Central memory CD4-positive, alpha-beta T cell (primary cell): ENCODE measurements around the gene TRERF1.

ENCODE experiments used
- DNase-seq: peaks from one replicate; pipeline ENCODE4 v3.0.0; 2022

Gene TRERF1

GRCh38 chr6:42393339-42393738, 58.4 kb downstream of the TRERF1 start:
- DNase-seq = no peak

DNA sequence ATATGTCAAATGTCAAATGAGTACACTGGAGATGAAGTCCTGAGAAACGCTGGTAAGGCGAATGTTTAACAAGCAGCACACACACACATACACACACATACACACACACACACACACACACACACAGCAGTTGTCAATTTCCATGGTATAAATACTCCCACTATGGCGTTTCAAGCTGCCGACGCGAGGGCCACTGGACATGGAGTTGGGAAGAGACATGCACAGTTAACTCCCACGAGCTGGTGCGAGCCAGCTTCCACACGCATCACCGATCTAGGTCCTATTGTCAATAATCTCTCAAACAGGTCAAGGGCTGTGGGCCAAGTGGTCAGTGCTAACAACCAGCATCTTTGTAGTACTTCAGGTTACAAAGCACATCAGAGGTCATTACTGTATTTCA, 58.9 kb downstream of the TRERF1 start:
- DNase-seq = no peak

DNA sequence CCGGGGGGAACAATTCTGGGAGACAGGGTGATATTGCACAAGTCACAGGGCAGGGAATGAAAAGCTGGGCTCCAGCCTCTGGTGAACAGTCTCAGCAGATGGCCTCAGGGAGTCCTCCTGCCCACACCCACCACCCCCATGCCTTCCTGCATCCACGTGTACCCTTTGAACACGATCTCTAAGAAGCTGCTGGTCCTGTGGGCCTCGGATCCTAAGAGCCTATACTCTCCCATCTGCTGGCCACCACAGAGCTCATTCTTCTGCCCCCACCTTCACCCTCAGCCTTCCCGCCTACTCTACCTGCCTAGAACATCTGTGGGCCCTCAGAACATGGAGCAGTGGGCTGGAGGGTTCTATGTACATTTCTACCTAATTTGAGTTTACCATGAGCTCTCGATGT, 60.3 kb downstream of the TRERF1 start:
- DNase-seq = no peak

DNA sequence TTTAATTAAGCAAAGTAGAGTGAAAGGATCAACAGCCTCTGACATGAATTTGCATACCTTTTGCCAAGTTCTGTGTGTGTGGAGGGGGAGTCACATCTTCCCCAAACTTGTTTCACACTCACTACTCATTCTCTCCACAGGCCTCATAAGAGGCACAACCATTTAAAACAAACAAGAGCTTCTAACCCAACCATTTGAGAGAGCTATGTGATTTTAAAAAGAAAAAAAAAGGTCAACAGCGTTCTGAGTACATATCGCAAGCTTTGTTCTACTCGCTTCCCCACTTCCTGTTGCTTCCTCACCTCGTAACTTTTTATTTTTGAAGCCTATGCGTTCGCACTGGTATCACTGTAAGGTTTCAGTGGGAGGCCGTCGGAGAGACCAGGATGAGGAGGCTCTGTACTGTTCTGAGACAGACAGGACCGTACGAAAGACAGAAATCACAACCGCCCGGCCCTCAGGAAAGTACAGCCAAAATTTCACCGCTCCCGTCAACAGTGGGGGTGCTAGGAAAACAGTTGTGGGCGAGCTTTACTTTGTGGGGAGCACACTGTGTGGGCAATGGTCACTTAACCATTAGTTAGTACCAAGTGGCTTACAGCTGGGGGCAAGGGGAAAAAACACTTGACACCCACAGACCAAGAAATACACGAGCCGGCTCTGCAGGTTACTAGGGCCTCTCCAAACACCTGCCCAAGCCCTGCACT, 61.3 kb downstream of the TRERF1 start:
- peak; percentile 72 for DNase-seq

DNA sequence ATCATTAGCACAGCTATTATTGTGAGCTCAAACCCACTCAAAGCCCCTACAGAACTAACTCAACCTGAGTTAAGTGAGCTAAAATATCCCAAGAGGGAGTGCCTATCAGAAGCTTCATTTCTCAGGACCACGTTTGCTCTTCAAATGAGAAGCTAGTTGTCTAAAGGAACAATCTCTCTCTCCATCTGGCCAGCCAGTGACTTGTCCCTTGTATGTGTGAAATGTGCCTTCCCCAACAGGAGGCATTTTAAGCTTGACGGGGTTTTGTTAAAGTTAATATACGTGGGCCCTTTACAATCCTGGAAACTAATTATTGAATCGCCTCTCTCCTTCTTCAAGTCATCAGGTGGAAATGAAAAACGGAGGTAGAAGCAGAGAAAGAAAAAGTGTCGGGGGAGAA, 62.0 kb downstream of the TRERF1 start:
- DNase-seq = no peak

DNA sequence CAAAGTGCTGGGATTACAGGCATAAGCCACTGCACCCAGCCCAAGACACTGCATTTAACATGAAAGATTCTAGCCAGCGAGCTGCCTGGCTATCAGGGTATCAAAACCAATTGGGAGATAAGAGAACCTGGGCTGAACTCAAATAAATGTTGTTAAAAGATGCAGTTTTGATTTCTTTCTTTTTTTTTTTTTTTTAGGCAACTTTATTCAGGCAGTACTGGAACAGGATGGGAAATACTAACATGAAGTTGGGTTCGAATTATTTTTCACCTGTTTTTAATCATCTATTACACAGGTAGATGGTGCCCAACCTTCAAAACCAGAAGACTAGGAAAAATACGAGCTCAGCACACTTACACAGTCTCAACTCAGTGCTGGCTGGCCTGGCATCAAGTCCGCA, 63.7 kb downstream of the TRERF1 start:
- no peak for DNase-seq

DNA sequence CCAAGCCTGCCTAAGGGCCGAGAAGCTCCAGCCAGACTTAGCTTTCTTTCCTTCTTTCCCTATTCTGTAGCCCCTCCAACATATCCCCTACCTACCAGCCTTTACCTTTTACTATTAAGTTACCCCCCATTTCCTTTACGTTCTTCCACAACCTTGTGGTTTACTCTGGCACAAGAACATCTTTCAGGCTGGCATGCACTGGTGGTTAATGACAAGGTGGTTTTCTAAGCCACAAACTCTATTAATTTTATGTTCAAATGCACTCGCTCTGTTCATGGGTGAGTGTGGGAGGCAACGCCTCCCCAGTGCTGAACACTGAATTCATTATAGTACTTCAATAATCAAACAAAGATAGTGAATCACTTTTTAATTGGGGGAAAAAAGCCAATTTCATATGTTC, 64.4 kb downstream of the TRERF1 start:
- DNase-seq = peak; percentile 78

DNA sequence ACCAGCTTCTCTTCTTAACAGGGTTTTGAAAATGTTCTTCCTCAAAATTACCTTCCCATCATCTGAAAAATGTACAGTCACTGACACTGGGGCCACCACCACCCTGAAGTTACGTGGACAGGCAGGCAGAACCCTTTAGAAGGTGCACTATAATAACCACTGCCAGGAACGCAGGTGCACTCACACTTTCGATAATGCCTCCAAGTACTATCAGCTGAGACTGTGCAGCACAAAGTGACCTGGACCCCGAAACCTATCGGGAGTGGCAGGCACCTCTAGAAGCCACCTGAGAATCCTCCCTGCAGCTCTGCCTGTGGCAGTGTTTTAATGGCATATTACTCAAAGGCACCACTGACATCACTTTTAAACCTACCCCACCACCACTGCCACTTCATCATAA, 66.4 kb downstream of the TRERF1 start:
- no peak for DNase-seq

DNA sequence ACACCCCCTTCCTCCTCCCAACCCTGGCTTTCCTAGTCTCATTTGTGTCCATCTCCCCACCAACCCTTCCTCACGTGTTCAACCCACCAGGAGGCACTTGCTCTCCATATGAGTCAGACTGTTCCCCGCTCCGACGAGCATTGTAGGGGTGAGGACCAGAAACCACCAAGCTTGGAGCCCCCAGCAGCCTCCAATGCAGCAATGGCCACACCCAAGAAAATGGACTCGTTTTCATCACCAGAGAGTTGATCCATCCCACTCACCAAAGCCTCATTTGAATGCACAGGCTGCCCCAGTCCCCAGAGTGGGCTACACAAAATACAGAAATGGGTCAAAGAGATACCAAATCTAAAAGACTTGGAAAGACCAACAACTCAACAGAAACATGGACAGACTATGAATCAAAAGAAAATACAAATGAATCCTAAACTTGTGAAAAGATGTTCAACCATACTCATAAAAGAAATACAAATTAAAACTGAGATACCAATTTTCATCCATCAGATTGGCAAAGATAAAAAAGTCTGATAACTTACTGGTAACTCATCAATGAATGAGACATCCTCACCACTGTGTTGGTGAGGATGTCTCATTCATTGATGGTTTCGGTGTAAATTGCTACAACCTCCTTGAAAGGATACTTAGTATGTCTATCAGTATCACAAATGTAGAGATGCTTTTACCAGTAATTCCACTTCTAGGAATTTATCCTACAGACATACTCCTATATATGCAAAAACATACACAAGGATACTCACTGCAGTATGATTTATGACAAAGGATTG, 68.1 kb downstream of the TRERF1 start:
- DNase-seq = no peak

DNA sequence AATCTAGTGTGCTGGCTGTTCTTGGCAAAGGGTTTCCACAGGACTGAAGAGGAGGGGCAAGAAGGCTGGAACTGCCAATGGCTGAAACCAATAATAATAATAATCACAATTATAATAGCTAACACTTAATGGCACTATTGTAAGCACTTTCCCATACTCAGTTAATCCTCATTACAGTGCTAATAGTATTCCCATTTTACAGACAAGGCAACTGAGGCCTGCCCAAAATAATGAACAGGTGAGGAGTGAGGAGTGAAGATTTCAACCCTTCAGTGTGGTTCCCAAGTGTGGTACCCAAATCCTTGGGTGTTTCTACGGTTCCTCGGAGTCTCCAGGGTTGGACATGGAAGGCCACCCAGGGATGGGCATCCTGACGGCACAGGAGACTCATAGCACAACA, 69.9 kb downstream of the TRERF1 start:
- DNase-seq = no peak

GRCh38 chr6:42380228-42380979, 71.3 kb downstream of the TRERF1 start:
- no peak for DNase-seq

DNA sequence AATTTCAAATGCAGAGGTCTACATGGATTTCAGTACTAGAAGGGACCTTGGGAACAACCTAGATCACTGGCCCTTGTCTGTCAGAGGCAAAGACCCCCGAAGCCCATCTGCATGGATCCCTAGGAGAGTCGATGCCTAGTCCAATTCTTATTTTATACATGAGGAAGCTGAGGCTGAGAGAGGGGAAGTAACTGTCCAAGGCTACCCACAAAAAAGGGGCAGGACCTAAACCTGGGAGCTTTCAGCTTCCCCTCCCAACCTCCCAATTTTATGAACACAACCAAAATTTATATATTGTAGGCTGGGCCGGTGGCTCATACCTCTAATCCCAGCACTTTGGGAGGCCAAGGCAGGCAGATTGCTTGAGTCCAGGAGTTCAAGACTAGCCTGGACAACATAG, 73.2 kb downstream of the TRERF1 start:
- DNase-seq = no peak

GRCh38 chr6:42378125-42378524, 73.6 kb downstream of the TRERF1 start:
- no peak for DNase-seq

DNA sequence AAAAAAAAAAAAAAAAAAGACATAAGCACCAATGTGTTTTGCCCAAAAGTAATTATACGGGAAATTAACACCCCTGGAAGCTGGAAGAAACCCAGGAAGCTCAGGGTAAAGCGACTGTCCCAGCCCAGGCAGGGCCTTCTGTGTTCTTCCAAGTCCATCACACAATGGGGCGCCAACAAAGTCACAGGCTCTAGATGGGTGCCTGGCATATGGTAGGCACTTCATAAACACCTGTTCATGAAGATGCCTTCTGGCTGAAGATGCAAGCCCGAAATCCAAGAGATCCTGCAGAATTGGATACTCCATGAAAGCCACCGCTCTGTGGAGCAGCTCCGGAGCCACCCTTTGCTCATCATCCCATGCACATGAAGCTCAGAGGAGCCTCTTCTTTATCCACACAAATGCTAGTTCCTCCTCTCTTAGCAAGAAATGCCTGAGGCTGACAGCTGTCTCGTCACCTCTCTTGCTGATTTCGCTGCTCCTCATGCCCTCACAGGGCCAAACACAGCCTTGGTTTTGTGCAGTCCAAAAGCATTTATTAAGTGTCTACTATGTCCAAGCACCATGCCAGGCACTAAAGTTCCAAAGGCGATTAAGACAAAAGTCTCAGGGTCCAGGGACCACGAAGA, 76.6 kb downstream of the TRERF1 start:
- no peak for DNase-seq

DNA sequence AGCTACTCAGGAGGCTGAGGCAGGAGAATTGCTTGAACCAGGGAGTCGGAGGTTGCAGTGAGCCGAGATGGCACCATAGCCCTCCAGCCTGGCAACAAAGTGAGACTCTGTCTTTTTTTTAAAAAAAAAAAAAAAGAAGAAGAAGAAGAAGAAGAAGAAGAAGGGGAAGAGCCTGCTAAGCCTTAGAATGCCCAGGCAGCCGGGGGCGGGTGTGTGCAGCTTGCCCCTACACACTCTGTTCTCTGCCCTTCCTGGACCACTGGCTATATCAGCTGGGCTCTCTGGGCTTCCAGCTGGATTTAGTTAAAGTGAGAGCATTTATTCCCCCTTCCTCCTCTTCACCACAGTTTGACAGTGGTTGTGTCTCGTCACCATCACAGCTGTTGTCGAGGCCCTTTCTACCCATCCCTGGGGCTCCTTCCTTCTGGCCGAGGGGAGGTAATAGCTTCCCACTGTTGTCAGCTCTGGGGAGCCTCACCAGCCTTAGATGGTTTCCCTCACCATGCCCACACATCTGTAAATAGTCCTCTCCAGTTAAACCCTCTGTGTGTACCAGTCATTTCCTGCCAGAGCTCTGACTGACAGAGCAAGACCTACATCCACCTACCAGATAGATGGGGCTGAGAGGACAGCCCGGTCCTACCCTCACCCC, 77.6 kb downstream of the TRERF1 start:
- DNase-seq = no peak

- DNase-seq = no peak
Observed at GRCh38 chr6:42372699-42373098, 79.0 kb downstream of the TRERF1 start.

DNA sequence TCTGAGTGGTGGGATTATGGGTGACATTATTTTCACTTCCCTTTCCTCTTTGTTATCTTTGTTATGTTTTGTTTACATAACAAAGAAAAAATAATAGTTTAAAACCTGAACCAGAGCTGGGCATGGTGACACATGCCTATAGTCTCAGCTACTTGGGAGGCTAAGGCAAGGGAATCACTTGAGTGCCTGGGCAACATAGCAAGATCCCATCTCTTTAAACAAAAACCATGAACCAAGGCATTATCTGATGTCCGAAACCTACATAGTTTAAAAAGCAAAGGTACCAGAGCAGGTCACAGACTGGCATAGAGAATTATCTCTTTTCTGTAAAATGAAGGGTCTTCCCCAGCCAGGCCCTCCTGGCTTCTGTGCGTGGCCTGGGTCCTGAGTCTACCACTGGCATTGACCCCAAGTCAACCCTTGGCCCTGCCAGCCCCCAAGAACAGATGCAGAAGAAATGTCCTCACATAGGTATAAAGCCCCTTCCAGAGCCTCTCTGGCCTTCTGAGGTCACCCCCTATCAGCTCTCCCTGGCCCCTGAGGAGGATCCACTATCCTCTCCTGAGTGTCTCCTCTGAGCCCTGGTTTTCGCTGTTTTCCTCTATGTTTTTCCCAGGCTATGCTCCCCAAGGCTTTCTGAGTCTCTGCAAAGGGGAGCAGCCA, 81.3 kb downstream of the TRERF1 start:
- no peak for DNase-seq

DNA sequence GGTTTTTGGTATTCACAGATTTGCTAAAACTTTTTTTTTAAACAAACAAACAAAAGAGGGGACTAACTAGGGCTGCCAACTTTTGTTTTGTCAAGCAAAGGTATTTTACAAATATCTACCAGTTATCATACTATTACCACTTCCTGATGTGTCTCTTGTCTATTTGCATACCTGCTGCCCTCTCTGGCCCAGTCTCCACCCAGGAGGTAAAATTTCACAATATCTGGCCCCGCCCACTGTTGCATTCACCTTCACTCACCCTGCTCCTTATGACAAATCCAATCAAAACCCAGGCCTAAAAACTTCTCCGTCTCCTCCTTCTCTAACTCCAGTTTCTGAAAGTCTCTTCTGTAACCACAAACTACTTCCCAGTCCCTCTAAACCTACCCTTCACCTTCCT, 82.2 kb downstream of the TRERF1 start:
- DNase-seq = no peak

DNA sequence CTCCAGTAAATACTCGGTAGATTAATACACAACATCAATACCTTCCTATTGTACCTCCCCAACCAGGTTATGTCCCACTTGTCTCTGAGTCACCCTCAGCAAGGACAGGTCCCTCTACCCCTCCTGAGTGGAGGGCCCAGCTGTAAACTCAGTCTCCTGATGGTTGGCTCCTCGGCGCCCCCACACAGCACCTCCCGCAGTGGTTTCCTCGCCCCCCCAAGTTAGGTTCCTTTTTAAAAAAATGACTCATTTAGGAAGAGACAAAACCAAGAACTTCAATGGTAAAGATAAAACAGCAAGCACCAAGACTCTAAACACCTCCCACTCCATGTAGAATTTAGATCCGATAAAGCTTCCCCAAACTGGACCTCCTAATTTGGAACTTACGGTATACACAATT, 83.5 kb downstream of the TRERF1 start:
- no peak for DNase-seq

- DNase-seq = no peak
Observed at GRCh38 chr6:42367353-42368011, 84.2 kb downstream of the TRERF1 start.

DNA sequence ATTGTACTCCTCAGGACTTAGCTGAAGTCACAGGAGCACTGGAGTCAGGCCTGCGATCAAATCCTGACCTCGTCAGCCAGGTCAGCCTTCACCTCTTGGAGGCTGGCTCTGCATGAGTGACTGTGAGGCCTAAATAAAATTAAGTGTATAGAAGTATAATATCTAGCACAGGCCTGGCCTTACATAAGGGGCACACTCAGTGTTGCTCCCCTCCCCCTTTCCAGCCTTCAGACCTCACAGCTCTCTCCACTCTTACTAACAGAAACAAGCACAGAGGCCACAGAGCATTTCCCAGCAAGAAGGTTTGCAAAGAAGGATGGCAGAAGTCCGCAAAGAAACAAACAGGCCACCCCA, 84.8 kb downstream of the TRERF1 start:
- no peak for DNase-seq
